GM21515 (cell line): Measurements from ENCODE around the gene RNF123.
"Not testable (repeated sequence)": the region's sequence is repeated elsewhere in the genome, so short reads cannot be mapped to it uniquely, and the experiment has no call there.

Experiments
- ATAC-seq: cut with Tn5 transposase; IDR thresholded peaks from one replicate; pipeline ENCODE4 v1.9.1; 2021; ENCODE audit not compliant: unreplicated experiment

Gene RNF123

GRCh38 chr3:49734752-49735151 lies 45.4 kb downstream of the RNF123 start:
- no peak for ATAC-seq

- no peak for ATAC-seq
Observed at GRCh38 chr3:49738067-49738713, 48.8 kb downstream of the RNF123 start.

GRCh38 chr3:49740427-49740826 lies 51.1 kb downstream of the RNF123 start:
- no peak for ATAC-seq

GRCh38 chr3:49745986-49746385 lies 56.6 kb downstream of the RNF123 start:
- no peak for ATAC-seq

- no peak for ATAC-seq
Observed at GRCh38 chr3:49747792-49748480, 58.6 kb downstream of the RNF123 start.

GRCh38 chr3:49748874-49749273 lies 59.5 kb downstream of the RNF123 start:
- not testable (repeated sequence) for ATAC-seq

- no peak for ATAC-seq
Observed at GRCh38 chr3:49750056-49750455, 60.7 kb downstream of the RNF123 start.

- ATAC-seq: no peak
Observed at GRCh38 chr3:49751501-49751900, 62.1 kb downstream of the RNF123 start.

GRCh38 chr3:49754536-49754935 lies 65.2 kb downstream of the RNF123 start:
- no peak for ATAC-seq

- ATAC-seq: no peak
Observed at GRCh38 chr3:49756036-49756435, 66.7 kb downstream of the RNF123 start.

- ATAC-seq: no peak
Observed at GRCh38 chr3:49757197-49757596, 67.8 kb downstream of the RNF123 start.

GRCh38 chr3:49759226-49759625 lies 69.9 kb downstream of the RNF123 start:
- no peak for ATAC-seq

- no peak for ATAC-seq
Observed at GRCh38 chr3:49761661-49762060, 72.3 kb downstream of the RNF123 start.

GRCh38 chr3:49763981-49764380 lies 74.6 kb downstream of the RNF123 start:
- no peak for ATAC-seq

GRCh38 chr3:49769286-49769915 lies 80.0 kb downstream of the RNF123 start:
- ATAC-seq: no peak

- ATAC-seq: no peak
Observed at GRCh38 chr3:49769926-49770325, 80.6 kb downstream of the RNF123 start.
